ENCODE data around the gene TNFAIP8. TPM values are rescaled to one million over a fixed set of nuclear protein-coding genes. Genes with fewer than 3 reads are reported as not detected.

TNFAIP8 gene
- total and polyA plus RNA-seq, 9 of the 15 experiments (the other 6 are each of a cell fraction or from before 2014, with no cell fraction given) = 29.9 to 52.2 (median 44.8) TPM

GRCh38 chr5:119318256-119318894 lies 37.4 kb upstream of the TNFAIP8 start (continued):
- TF ChIP-seq SIX5 (IDR thresholded peaks at IDR 0.05; ENCODE audit: borderline replicate concordance in 1 of 2, insufficient read depth in 1 of 2, low read depth in 1 of 2, low read length in 2 of 2) (no peak), RAD21 (CRISPR knock-in tag; conservative IDR thresholded peaks at IDR 0.05 in 1 of 2, IDR thresholded peaks at IDR 0.05 in 1 of 2) (no peak), CHD2 (IDR thresholded peaks at IDR 0.05; ENCODE audit: low read depth, low read length) (no peak), EGR1 (conservative IDR thresholded peaks at IDR 0.05) (peak; percentile 67), ZEB2 (IDR thresholded peaks at IDR 0.05) (0 out of 2 replicates have a peak, but pooled peaks have one; percentile 32), MBD2 (IDR thresholded peaks at IDR 0.05; ENCODE audit: borderline replicate concordance, low read depth) (no peak), BCLAF1 (IDR thresholded peaks at IDR 0.05; ENCODE audit: borderline replicate concordance in 1 of 2, control insufficient read depth in 1 of 2, low read depth in 2 of 2, low read length in 1 of 2) (no peak), ZNF699 (CRISPR knock-in tag; IDR thresholded peaks at IDR 0.05; ENCODE audit: insufficient replicate concordance) (no peak), ILK (tag; IDR thresholded peaks at IDR 0.05; ENCODE audit: borderline replicate concordance, low read depth) (no peak), FOXJ3 (CRISPR knock-in tag; IDR thresholded peaks at IDR 0.05) (no peak), KLF1 (tag; IDR thresholded peaks at IDR 0.05) (no peak), ARID1B (IDR thresholded peaks at IDR 0.05) (0 out of 2 replicates have a peak, but pooled peaks have one; percentile 16), RNF219 (CRISPR knock-in tag; IDR thresholded peaks at IDR 0.05) (no peak), TAF1 (IDR thresholded peaks at IDR 0.05; ENCODE audit: control insufficient read depth, extremely low read depth, insufficient read depth, low read length, severe bottlenecking) (no peak), TAF9B (IDR thresholded peaks at IDR 0.05; ENCODE audit: partially characterized antibody) (peak; percentile 16), ZNF347 (CRISPR knock-in tag; IDR thresholded peaks at IDR 0.05; ENCODE audit: low read depth) (no peak), CHD1 (IDR thresholded peaks at IDR 0.05; ENCODE audit: low read length) (no peak), SMAD3 (CRISPR knock-in tag; conservative IDR thresholded peaks at IDR 0.05) (no peak), CREM (IDR thresholded peaks at IDR 0.05; ENCODE audit: low read depth) (peak; percentile 61), ZFP36 (IDR thresholded peaks at IDR 0.05; ENCODE audit: low read depth, low read length, partially characterized antibody) (no peak), DMBX1 (CRISPR knock-in tag; IDR thresholded peaks at IDR 0.05; ENCODE audit: borderline replicate concordance) (0 out of 2 replicates have a peak, but pooled peaks have one; percentile 31)
